Right atrium auricular region (tissue), 2 donors: Measurements from ENCODE around the gene PNISR. TPM values are rescaled to one million over a fixed set of nuclear protein-coding genes. Genes with fewer than 3 reads are reported as not detected.

Experiments
- DNase-seq: peaks from one replicate; pipeline ENCODE4 v3.0.0-alpha.2; 2019; ENCODE audit warnings: low spot score
- H3K27ac ChIP-seq, 2 donors: fragments of 200-600 bp; sonication (generic); 1 replicate in 1 of 2; 2 replicates in 1 of 2; pipeline ENCODE4 v1.5.1; 2016 to 2019
- H3K27me3 ChIP-seq, 2 donors: fragments of 200-600 bp; sonication (generic); one replicate each; pipeline versions ENCODE4 v1.5.1 to v1.6.0; 2017 to 2019
- H3K36me3 ChIP-seq: fragments of 200-600 bp; sonication (generic); one replicate; pipeline ENCODE4 v1.5.1; 2016
- H3K4me1 ChIP-seq, 2 donors: fragments of 200-600 bp; sonication (generic); one replicate each; pipeline versions ENCODE4 v1.5.1 to v1.6.0; 2017 to 2019
- H3K4me3 ChIP-seq, 2 donors: fragments of 200-600 bp; sonication (generic); 1 replicate in 1 of 2; 2 replicates in 1 of 2; pipeline ENCODE4 v1.5.1; 2017 to 2019; ENCODE audit warnings: mild to moderate bottlenecking in 1 of 2, moderate library complexity in 1 of 2
- H3K9me3 ChIP-seq, 2 donors: fragments of 200-600 bp; sonication (generic); one replicate each; pipeline ENCODE4 v1.5.1; 2019
- CTCF ChIP-seq, 2 donors: fragments of 200-600 bp; sonication (generic); IDR thresholded peaks; one replicate each; pipeline ENCODE4 v1.5.1; 2019; ENCODE audit warnings: antibody characterized with exemption in 2 of 2
- total RNA-seq, 2 donors: library from RNA; depleted of rRNA; stranded (reverse); fragments of >200 nt; gene quantifications; one replicate each; pipeline ENCODE4 v1.1.0, GENCODE V29; 2016

Gene PNISR
- total RNA-seq, 2 donors from 2014 or later = 25.0 to 47.8 TPM

DNA sequence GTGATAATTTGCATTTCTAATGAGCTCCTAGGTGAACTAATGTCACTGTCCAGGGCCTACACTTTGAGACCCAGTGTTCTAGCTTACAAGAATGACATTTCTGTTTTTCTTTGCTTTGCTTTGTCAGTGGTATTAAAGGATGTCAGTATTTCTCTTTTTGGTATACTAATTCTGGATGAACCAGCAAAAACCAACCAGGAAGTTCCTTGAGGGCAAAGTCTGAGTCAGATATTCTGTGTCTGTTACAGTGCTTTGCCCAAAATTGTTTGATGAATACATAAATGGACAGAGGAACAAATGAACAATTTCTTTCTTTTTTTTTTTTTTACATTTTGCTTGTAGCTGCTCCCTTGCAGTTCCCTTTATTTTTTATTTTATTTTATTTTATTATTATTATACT is 46.5 kb downstream of the PNISR start:
- no peak for TF ChIP-seq CTCF (IDR thresholded peaks at IDR 0.05)
- Histone ChIP-seq H3K27me3 (no peaks in the 10 kb centered on the region), H3K4me3 (no peak overlapping the region), H3K36me3 (peaks cover 4% of the 10 kb centered on the region), H3K27ac (no peak overlapping the region), H3K4me1 (no peaks in the 10 kb centered on the region), H3K9me3 (no peaks in the 10 kb centered on the region)
- no peak for DNase-seq

- H3K36me3 ChIP-seq = peaks cover 4% of the 10 kb centered on the region
- no peaks in the 10 kb centered on the region for H3K4me1 ChIP-seq
- TF ChIP-seq CTCF (IDR thresholded peaks at IDR 0.05) = no peak
- DNase-seq = no peak
- no peaks in the 10 kb centered on the region for H3K27me3 ChIP-seq
- H3K9me3 ChIP-seq = no peaks in the 10 kb centered on the region
- H3K4me3 ChIP-seq = no peak overlapping the region
- H3K27ac ChIP-seq = no peak overlapping the region
Measured at GRCh38 chr6:99369533-99369932, 55.6 kb downstream of the PNISR start.

DNA sequence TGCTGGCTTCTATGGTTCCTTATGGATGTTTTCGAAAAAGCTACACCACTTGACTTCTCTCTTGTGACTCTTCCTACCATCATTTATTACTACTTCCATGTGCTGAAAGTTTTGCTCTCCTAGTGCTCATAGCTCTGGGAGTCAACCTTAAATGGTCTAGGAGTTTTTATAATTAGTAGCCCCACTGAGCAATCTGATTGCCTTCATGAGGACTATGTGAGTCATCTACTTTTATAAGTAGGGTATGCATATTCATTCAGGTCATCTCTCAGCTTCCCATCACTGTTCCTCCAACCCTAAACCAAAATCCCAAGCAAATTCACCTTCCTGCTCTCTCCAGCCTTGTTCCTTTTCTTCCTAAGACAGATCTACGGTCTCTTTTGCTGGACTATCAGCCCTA is 58.3 kb downstream of the PNISR start:
- no peak for DNase-seq
- H3K27ac ChIP-seq = no peak overlapping the region
- no peak for TF ChIP-seq CTCF (IDR thresholded peaks at IDR 0.05)
- H3K9me3 ChIP-seq = no peaks in the 10 kb centered on the region
- H3K27me3 ChIP-seq = no peaks in the 10 kb centered on the region
- H3K4me3 ChIP-seq = no peak overlapping the region
- H3K36me3 ChIP-seq = no peaks in the 10 kb centered on the region
- no peaks in the 10 kb centered on the region for H3K4me1 ChIP-seq

- Histone ChIP-seq H3K36me3 (no peaks in the 10 kb centered on the region), H3K9me3 (no peaks in the 10 kb centered on the region)
Measured at GRCh38 chr6:99364026-99364425, 61.1 kb downstream of the PNISR start.

DNA sequence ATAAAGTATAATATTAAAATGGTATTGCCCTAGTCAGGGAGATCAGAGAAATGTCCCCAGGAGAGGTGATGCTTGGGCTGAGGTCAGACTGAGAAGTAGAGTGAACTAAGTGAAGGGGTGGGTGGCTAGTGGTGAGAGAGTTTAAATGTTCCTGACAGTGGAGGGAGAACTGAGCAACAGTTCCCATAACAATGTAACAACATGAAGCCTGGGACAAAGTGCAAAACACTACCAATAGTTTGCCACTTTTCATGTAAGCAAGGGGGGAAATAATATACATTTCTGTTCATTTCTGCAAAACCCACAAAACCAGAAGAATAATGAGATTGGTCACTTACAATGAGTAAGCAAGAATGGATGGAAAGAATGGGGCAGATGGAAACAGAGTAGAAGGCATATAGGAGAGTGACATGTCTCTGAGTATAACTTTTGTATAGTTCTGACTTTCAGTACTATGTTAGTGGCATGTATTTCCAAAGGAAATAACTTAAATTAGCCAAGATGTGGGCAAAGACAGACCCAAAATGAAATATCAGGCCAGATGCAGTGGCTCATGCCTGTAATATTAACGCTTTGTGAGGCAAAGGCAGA is 62.3 kb downstream of the PNISR start:
- Histone ChIP-seq H3K4me1 (no peaks in the 10 kb centered on the region), H3K36me3 (no peaks in the 10 kb centered on the region), H3K27me3 (no peaks in the 10 kb centered on the region), H3K4me3 (no peak overlapping the region), H3K27ac (no peak overlapping the region), H3K9me3 (no peaks in the 10 kb centered on the region)
- no peak for TF ChIP-seq CTCF (IDR thresholded peaks at IDR 0.05)
- DNase-seq = no peak

More at GRCh38 chr6:99364026-99364425, 61.1 kb downstream of the PNISR start:
- no peak overlapping the region for H3K4me3 ChIP-seq
- H3K27ac ChIP-seq = no peak overlapping the region
- no peaks in the 10 kb centered on the region for H3K4me1 ChIP-seq
- no peaks in the 10 kb centered on the region for H3K27me3 ChIP-seq
- no peak for TF ChIP-seq CTCF (IDR thresholded peaks at IDR 0.05)
- no peak for DNase-seq

DNA sequence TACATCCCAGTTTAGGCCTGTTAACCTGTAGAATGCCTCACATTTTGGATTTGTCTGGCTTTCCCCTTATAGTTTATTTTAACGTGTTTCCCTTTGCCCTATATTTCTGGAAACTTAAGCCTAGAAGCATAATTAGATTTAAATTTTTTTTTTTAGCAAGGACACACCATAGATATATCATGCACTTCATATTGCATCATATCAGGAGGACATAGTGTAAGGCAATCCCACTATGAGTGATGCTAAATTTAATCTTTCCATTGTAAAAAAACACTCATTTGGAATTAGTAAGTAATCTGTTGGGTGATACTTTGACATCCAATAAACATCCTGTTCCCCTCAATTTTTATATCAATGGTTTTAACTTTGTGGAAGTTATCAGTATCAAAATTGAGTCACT is 65.3 kb downstream of the PNISR start:
- Histone ChIP-seq H3K36me3 (no peaks in the 10 kb centered on the region), H3K27ac (no peak overlapping the region), H3K4me3 (no peak overlapping the region), H3K4me1 (no peaks in the 10 kb centered on the region), H3K9me3 (no peaks in the 10 kb centered on the region), H3K27me3 (no peaks in the 10 kb centered on the region)
- TF ChIP-seq CTCF (IDR thresholded peaks at IDR 0.05) = no peak
- DNase-seq = no peak
